Activated gamma-delta T cell treated with Interleukin-2 at 50 U/mL for 16 hours (primary cell): ENCODE data around the gene MANSC4.

ENCODE experiments used
- DNase-seq: peaks from one replicate; pipeline ENCODE4 v3.0.0-alpha.2; 2020

The MANSC4 gene

DNA sequence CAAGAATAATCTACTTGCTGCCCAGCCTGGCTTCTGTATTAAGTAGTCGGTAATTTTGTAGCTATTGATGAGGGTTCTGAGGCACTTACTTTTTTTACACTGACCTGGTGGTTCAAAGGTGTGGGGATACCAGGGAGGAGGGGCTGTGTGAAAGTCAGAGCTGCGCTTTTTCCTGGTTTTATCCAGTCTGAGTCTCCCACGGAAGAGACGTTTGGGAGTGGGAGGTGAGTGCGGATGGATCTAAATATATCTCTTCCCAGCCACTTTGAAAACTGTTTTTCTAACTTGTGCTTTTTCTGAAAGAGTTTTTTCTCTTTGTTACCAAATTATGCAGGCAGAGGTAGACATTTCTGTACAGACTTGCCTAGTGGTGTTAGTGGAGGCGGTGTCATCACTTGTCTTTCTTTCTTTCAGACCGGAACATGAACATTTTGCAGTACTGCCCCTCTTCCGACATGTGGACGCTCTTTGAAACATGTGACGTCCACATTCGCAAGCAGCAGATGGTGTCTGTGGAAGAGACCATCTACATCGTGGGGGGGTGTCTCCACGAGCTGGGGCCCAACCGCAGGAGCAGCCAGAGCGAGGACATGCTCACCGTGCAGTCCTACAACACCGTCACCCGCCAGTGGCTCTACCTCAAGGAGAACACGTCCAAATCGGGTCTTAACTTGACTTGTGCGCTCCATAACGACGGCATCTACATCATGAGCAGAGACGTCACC, 17.4 kb upstream of the MANSC4 start:
- DNase-seq = no peak

GRCh38 chr12:27796128-27796527, 16.1 kb upstream of the MANSC4 start:
- no peak for DNase-seq

GRCh38 chr12:27794818-27795584, 15.0 kb upstream of the MANSC4 start:
- DNase-seq = no peak

- no peak for DNase-seq
Observed at GRCh38 chr12:27790179-27790578, 10.1 kb upstream of the MANSC4 start.

DNA sequence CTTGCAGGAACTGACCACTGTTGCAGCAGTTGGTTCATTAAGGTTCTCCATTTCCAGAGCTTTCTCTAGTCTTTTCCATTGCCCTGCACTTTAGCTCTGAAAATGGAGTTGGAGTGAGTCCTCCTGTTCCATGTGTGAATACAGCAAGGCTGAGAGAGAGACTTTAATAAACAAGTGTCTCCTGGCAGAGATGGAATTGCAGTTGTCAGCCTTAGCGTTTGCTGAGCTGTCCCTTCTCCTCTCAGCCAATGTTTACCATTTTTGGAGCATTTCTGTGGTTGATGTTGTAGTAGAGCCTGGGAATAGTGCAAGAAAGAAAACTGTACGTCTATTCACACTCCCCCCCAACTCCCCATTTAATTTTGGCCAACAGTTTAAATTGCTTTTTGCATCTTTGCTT, 7.5 kb upstream of the MANSC4 start:
- no peak for DNase-seq

DNA sequence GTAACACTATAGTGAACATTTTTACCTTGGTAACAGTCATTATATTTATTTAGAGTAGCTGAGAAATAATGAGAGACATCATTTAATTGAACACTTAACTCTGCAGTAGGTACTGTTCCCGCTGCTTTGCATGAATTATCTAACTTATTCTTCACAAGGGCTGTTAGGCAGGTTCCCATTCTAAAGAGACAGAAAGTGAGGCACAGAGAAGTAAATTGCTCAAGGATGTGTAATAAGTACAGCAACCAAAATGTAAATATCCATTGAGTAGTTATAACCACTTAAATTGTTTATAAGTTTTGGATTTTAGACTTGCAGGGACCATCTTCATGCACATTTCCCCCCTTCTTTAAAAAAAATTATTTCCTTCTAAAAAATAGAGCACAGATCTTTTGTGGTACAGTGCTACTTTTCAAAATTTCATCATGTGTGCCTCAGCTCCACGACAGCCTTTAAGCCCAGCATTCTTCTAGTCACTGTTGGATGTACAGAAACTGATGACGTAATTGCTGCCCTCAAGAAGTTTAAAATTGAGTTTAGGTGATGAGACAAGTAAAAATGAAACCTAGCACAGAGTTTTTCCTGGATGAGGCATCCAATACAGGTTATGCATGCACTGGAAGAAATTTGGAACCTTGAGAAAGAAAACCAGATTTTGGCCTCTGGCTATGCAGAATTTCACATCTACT, 6.0 kb upstream of the MANSC4 start:
- DNase-seq = no peak

DNA sequence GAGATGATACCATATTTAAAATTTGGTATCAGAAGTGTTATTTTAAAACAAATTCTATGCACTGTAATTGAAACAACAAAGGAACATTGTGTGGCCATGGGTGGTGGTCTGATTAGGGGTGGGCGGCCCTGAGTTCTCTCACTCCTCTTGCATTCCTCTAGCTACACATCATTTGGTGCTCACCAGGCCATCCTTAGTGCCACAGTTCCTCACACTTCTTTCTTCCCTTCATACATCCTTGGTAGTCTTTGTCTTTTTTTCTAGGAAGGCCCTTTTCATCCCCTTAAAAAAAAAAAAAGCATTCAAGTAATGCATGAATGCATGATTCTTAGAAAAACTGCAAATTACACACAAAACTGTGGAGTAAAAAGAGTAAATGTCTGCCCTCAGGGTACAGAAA, 2.4 kb upstream of the MANSC4 start:
- no peak for DNase-seq

GRCh38 chr12:27781680-27782079, 1.6 kb upstream of the MANSC4 start:
- no peak for DNase-seq

- peak; percentile 24 for DNase-seq
Observed at GRCh38 chr12:27780612-27781408, 774 bp upstream of the MANSC4 start.

- peak; percentile 3 for DNase-seq
Observed at GRCh38 chr12:27779416-27779919, 568 bp downstream of the MANSC4 start.

- no peak for DNase-seq
Observed at GRCh38 chr12:27778206-27778605, 1.8 kb downstream of the MANSC4 start.

- no peak for DNase-seq
Observed at GRCh38 chr12:27777141-27777540, 2.9 kb downstream of the MANSC4 start.

DNA sequence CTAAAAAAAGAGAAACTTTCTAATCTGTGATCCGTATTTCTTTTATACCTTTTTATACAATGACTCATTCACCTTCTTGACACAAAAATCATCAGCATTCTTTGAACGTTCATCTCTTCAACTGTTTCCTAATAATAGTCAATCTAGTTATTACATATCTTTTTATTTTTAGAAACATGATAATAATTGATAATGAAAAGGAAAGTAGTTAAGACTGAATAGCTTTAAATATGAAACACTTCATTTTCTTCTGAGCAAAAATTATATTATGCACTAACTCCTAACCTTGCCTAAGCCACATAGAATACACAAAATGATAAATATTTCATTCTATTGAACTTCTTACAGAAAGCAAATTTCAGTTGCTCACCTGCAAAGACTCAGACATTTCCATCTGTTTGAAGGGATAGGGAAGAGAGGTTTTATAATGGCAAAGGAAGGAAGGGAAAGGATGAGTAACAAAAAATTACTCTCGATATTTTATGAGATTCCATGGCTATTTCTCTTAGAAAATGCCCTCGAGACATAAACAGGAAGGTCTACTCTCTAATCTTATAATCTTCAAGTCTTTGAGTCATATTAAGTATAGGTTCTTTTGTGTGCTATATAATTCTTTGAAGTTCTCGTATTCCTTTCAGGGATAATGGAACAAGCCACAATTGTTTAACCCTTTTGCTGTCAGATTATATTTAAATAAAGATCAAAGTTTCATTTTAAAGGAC, 7.5 kb downstream of the MANSC4 start:
- DNase-seq = no peak

GRCh38 chr12:27771481-27772327, 8.3 kb downstream of the MANSC4 start:
- no peak for DNase-seq

- DNase-seq = no peak
Observed at GRCh38 chr12:27769142-27769673, 10.8 kb downstream of the MANSC4 start.

DNA sequence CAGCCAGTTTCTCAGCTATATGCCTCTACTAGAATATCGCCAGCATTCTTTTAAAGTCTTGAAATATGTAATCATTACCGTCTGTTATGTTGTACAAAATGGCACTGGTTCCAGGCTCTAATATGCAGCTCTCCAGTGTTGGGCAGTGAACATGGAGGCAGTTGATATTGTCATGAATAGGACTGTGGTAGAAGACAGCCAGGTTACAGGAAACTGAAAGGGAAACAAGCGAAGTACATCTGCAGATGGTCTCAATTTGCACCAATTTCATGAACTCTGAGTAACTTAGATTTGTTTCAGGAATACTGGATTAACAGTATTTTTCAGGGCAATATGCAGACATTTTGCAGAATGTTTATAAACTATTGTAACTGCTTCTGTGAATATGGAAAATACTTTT, 13.4 kb downstream of the MANSC4 start:
- no peak for DNase-seq

GRCh38 chr12:27762757-27763156, 17.3 kb downstream of the MANSC4 start:
- DNase-seq = no peak

DNA sequence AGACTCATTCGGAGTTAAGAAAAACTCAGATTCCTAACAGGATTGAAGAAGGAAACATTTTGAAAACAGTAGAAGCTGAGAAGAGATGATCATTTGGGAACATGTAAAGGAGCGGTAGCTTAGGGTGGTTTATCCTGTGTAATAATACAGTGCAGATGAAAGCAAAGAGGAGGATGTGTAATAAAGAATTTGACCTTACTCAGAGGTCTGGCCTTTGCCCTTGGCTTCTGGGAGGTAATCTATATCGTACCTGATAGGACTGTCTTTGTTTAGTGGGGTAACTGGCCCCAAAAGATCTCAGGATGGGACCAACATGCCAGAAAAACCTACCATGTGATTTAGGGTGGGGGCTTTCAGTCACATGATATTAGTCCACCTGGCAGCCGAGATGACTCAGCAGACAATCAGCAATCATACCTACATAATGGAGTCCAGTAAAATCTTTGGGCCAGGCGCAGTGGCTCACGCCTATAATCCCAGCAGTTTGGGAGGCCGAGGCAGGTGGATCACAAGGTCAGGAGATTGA, 23.3 kb downstream of the MANSC4 start:
- no peak for DNase-seq

DNA sequence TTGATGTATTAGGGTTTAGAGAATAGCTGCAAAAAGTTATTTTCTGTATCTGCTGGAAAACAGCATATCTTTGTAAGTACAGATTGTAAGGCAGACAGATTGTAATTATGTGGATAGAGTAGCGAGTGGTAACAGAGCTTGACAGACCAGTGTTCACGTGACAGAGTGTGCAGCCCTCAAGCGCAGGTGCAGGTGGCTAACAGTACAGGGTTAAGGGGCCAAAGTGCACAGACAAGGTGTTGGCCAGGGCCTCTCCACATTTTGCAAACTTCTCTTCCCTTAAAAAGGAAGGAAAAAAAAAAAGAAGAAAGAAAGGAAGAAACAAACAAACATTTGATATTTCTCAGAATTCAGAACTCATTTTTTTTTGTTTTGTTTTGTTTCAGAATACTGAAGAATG, 25.2 kb downstream of the MANSC4 start:
- DNase-seq = no peak

GRCh38 chr12:27751386-27752047, 28.5 kb downstream of the MANSC4 start:
- DNase-seq = no peak
